IPS-11a (cell line): Measurements from ENCODE around the gene MAGED1.

Experiments used
- H3K4me3 ChIP-seq: one replicate; pipeline ENCODE4 v1.5.1; 2013; ENCODE audit warnings: low read depth, low read length, control low read depth

The MAGED1 gene

GRCh38 chrX:51892921-51893745 lies at the start of gene MAGED1:
MAGED1 (plus strand) TSS chrX:51893623; CDS start chrX:51894305, 682 bp downstream.
- H3K4me3 ChIP-seq = peak within 1 kb of the TSS; percentile 70

DNA sequence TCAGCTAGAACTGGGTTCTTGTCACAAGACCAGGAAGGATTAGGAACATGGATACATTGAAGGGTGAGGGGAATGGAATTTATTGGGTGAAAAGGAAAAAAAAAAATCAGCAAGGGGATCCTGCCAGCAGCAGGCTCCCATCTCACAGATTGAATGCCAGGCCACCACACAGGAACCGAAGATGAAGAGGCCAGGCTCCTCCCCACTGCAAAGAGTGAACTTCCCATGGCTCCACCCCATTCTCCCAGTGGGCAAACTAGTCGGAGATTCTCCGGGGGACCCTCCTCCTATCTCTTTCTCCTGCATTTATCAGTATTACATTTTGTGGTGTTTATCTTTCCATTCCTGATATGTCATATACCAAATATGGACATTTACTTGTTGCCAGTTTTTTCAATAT lies 46.0 kb upstream of the MAGED1 start:
- no peak overlapping the region for H3K4me3 ChIP-seq

GRCh38 chrX:51851507-51852085 lies 41.8 kb upstream of the MAGED1 start:
- H3K4me3 ChIP-seq = no peak overlapping the region

DNA sequence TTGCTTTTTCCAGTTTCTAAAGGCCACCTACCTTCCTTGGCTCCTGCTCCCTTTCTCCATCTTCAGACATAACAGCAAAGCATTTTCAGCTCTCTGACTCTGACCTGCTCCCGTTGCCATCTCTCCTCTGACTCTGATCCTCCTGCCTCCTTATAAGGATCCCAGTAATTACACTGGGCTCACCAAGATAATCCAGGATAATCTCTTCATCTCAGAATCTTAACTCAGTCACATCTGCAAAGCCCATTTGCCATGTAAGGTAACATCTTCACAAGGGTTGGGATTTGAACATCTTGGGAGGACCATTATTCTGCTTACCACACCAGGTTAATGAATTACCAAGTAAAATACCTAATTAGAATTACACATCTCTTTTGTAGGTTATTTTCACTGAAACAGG lies 41.3 kb upstream of the MAGED1 start:
- no peak overlapping the region for H3K4me3 ChIP-seq

- no peak overlapping the region for H3K4me3 ChIP-seq
These were observed 40.8 kb upstream of the MAGED1 start for GRCh38 chrX:51852621-51853020.

DNA sequence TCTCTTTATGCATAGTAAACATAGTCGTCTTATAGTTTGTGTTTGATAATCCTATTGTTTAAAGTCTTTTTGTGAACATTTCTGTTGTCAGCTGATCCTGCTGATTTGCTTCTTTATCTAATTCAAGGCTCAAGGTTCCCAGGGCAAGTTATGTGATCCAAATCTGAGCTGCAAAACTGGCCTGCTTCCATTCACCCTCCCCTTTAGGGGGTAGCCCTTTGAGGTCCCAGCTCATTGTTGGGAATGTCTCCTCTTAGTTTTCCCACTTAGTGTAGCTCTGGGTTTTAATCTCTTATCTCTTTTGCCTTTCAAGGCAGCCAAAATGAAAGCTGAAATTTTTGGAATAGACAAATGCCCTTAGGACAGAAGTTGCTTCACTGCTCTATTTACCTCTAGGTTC lies 40.2 kb upstream of the MAGED1 start:
- H3K4me3 ChIP-seq = no peak overlapping the region

- no peak overlapping the region for H3K4me3 ChIP-seq
These were observed 37.7 kb upstream of the MAGED1 start for GRCh38 chrX:51855698-51856097.

DNA sequence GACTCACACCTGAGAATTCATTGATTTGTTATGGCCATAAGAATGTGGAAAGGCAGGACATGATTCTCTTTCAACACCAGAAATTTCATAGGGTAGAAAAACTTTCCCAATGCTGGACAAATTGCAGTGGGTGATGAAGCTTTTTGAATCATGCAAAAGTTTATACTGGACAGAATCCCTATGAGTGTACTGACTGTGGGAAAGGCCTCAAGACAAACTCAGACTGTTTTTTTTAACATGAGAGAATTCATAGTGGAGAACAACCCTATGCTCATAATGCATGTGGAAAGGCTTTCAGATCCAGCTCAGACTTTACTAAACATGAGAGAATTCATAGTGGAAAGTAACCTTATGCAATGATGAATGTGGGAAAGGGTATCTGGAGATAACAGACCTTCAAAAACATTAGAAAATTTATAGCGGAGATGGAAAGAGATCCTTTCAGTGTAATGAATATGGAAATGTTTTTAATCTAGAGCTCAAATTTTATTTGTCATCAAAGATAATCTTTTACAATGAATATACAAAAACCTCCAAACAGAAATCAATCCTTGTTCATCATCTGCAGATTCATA lies 36.2 kb upstream of the MAGED1 start:
- no peak overlapping the region for H3K4me3 ChIP-seq

GRCh38 chrX:51860679-51861078 lies 32.7 kb upstream of the MAGED1 start:
- no peak overlapping the region for H3K4me3 ChIP-seq

- no peak overlapping the region for H3K4me3 ChIP-seq
These were observed 30.5 kb upstream of the MAGED1 start for GRCh38 chrX:51862920-51863319.

DNA sequence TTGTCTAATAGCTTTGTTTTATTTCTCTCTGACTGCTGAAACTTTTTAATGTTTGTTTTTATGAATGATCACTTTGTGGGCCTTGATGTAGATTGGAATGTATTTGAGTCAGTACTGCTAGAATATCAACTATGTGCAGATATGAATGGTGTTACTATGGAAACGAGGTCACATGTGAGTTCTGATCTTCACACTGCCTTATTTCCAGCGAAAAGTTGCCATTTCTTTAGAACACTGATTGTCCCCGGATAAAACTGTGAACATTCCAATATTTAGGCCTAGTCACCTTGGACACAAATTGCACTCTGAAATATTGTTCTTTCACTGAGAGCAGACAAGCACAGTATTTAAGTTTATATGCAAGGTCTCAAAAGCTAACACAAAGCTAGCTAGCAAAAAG lies 27.2 kb upstream of the MAGED1 start:
- H3K4me3 ChIP-seq = no peak overlapping the region

DNA sequence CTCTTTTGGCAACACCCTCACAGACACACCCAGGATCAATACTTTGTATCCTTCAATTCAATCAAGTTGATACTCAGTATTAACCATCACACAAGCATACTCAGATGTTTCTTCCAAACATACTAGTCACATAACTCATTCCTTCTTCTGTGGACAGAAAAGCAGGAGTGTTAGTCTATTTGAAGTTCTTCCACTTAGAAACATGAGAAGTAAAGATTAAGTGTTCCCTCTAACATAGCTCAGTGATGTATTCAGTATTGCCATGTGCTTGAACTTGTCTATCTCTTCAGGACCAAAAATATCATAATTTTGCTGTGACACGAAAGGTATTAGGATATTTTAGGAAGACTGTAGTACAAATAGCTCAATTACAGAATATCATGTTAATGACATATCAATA lies 25.8 kb upstream of the MAGED1 start:
- no peak overlapping the region for H3K4me3 ChIP-seq

- no peak overlapping the region for H3K4me3 ChIP-seq
These were observed 23.1 kb upstream of the MAGED1 start for GRCh38 chrX:51870354-51870753.

DNA sequence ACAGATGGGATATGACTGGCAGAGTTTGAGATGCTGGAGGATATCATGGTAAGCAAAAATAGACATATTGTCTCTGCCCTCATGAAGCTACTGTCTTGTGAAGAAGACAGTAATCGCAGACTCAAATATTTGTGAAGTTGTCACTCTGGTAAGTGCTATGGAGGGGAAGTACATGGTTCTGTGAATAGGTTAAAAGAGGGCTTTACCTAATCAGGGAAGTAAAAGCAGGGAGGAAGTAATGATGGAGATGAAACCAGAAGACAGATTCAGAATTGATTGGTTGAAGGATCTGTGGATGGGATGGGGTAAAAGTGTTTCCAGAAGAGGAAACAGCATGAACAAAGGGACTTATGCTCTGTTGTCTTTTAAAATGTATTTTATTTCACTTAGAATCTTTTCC lies 19.3 kb upstream of the MAGED1 start:
- no peak overlapping the region for H3K4me3 ChIP-seq

DNA sequence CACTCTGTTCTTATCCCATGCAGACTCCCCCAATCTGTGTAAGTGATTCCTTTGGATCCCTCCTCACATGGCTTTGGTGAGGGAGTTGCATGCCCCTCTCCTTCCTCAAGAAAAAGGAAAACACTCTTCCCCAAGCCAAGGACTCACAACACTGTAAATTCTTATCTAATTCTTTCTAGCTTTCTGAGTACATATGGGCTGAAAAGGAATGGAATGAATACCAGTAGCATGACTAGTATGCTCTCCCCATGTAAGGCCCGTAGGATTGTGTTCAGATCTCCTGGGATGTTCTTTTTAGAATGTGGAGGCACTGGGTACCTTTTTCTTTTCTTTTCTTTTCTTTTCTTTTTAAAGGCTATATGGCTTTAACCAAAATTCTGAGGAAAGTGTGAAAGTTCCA lies 17.0 kb upstream of the MAGED1 start:
- H3K4me3 ChIP-seq = no peak overlapping the region

- no peak overlapping the region for H3K4me3 ChIP-seq
These were observed 15.4 kb upstream of the MAGED1 start for GRCh38 chrX:51878056-51878455.

- no peak overlapping the region for H3K4me3 ChIP-seq
These were observed 3.6 kb upstream of the MAGED1 start for GRCh38 chrX:51889851-51890250.

GRCh38 chrX:51891245-51891644 lies 2.2 kb upstream of the MAGED1 start:
- no peak overlapping the region for H3K4me3 ChIP-seq

DNA sequence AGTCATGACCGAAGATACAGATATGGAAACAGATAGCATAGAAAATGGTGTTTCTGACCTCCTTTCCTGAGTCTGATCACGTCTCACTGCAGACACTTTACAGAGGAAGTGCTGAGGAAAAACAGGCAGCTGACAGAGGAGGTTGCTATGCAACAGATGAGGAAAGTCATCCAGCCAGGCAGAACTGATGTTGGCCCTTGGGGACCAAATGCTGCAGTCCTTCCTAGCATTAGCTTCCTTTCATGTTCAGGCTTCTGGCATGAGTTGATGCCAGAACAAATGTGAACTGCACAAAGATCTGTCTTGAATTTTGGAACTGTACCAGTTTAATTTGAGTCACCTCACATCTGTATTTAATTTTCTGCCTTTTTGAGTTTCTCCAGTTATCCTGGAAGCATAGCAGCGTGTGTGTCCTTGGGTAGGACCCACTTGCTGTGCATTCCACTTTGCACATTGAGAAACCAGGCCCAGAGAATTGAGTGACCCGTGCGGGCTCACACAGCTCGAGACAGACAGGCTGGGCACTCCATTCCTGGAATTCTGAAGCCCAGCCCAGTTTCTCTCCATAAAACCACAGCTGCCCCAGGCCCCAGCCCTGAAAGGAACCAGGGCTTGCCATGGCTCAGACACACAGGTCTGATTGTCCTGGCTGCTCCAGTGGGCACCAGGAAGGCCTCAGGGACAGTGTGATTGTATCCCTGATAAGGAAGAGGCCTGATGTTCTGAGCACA lies 1.4 kb upstream of the MAGED1 start:
- H3K4me3 ChIP-seq = no peak overlapping the region

DNA sequence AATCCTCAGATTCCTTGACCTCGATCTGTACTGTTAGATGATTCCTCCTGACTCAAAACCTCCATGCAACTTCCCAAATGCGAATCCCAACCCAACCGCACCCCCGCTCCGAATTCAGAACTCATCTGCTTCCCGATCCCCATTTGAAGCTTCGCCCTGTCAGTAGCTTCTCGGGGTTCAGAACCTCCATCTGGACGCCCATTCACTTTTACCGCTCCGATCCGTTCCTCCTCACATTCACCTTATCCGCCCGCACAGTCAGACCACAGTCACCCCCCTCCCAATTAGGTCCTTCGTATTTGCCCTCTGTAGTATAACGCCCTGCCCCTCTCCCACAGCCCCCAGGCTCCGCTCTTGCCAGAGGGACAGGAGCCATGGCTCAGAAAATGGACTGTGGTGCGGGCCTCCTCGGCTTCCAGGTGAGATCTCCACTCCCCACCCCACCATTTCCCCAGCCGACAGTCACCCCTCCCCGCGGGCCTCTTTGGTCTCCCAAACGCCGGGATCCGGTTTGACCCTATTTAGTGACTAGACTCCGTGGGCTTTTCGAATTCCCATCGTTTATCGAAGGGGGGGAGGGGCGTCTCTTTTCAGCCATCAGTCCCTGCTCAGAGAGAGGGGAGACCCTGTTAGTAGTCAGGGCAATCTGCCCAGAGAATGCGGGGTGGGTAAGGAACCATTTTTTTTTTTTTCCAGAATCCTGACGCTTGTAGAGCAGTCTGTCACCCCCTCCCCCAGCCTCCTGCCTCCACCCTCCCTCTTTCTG lies 691 bp downstream of the MAGED1 start:
- peak overlapping the region; percentile 70 for H3K4me3 ChIP-seq
